Stomach (tissue), 9 donors: Measurements from ENCODE around the gene AP3B1. TPM values are rescaled to one million over a fixed set of nuclear protein-coding genes. Genes with fewer than 3 reads are reported as not detected.

Experiments used
- DNase-seq, 2 donors: peaks; one replicate each; pipeline versions ENCODE4 v3.0.0 to v3.0.0-alpha.2; 2013 to 2019
- H3K27ac ChIP-seq, 5 donors: fragments of 200-600 bp in 4 of 5; sonication (generic) in 4 of 5; one replicate each; pipeline ENCODE4 v1.5.1; 2013 to 2019; ENCODE audit warnings: mild to moderate bottlenecking in 1 of 5, moderate library complexity in 1 of 5
- H3K27me3 ChIP-seq, 3 donors: fragments of 200-600 bp; sonication (generic); one replicate each; pipeline ENCODE4 v1.5.1; 2017 to 2019; ENCODE audit warnings: mixed run types in 1 of 3
- H3K36me3 ChIP-seq, 4 donors: fragments of 200-600 bp; sonication (generic); 1 replicate in 3 of 4; 2 replicates in 1 of 4; pipeline ENCODE4 v1.5.1; 2016 to 2019
- H3K4me1 ChIP-seq, 4 donors: fragments of 200-600 bp; sonication (generic); one replicate each; pipeline ENCODE4 v1.5.1; 2016 to 2019
- H3K4me3 ChIP-seq, 4 donors: fragments of 200-600 bp; sonication (generic) in 3 of 4; one replicate each; pipeline ENCODE4 v1.5.1; 2016 to 2019; ENCODE audit warnings: mild to moderate bottlenecking in 1 of 4
- H3K9me3 ChIP-seq, 4 donors: fragments of 200-600 bp; sonication (generic); one replicate each; pipeline ENCODE4 v1.5.1; 2016 to 2019
- EP300 ChIP-seq: sonication (generic); formaldehyde crosslinking; IDR thresholded peaks from one replicate; pipeline ENCODE4 v1.6.1; 2017; ENCODE audit warnings: antibody characterized with exemption
- POLR2A ChIP-seq, 4 donors: fragments of 450-650 bp; IDR thresholded peaks; one replicate each; pipeline ENCODE4 v1.6.1; 2016; ENCODE audit warnings: antibody characterized with exemption in 4 of 4, control low read depth in 2 of 4, mild to moderate bottlenecking in 1 of 4, moderate library complexity in 1 of 4
- POLR2AphosphoS5 ChIP-seq, 3 donors: sonication (generic); formaldehyde crosslinking; IDR thresholded peaks; one replicate each; pipeline ENCODE4 v1.6.1; 2016; ENCODE audit warnings: antibody characterized with exemption in 3 of 3
- WGBS, 5 donors: extraction: QIAGEN DNeasy Blood & Tissue Kit in 3 of 5; methylation state at CpG; one replicate each; pipeline versions ENCODE4 v1.1.5 to v1.1.7; 2013 to 2018; 5-methylcytosine and 5-hydroxymethylcytosine counted together
- intact Hi-C: fragments of 100-400 bp; cut with DNase I; formaldehyde crosslinking; loops from one replicate; pipeline ENCODE4 v1.15.1; 2023; ENCODE audit warnings: low total_unique reads
- polyA plus RNA-seq, 3 donors: library from polyadenylated mRNA; stranded (reverse); fragments of 200-250 nt; gene quantifications; one replicate each; pipeline ENCODE4 v1.2.3, GENCODE V29; 2013
- total RNA-seq, 5 donors: library from RNA; depleted of rRNA; stranded (reverse); fragments of >200 nt; gene quantifications; one replicate each; pipeline versions ENCODE4 v1.1.0 to v1.2.3, GENCODE V29; 2014 to 2016
- TF ChIP-seq, protein P1 (sequence below), 7 experiments: fragments of 450-650 bp in 4 of 7; fragments of 200-600 bp in 3 of 7; sonication (generic) in 3 of 7; IDR thresholded peaks; one replicate each; pipeline ENCODE4 v1.5.1; 2016 to 2019; ENCODE audit warnings: antibody characterized with exemption in 7 of 7, control low read depth in 2 of 7, mild to moderate bottlenecking in 1 of 7
- donor health status: healthy with polysubstance abuse.
- donor health status: Bipolar disorder and iron deficiency.
- donor health status: healthy.

AP3B1 gene
- total and polyA plus RNA-seq, 8 donors: 15.2 to 81.0 (median 23.5) TPM

DNA sequence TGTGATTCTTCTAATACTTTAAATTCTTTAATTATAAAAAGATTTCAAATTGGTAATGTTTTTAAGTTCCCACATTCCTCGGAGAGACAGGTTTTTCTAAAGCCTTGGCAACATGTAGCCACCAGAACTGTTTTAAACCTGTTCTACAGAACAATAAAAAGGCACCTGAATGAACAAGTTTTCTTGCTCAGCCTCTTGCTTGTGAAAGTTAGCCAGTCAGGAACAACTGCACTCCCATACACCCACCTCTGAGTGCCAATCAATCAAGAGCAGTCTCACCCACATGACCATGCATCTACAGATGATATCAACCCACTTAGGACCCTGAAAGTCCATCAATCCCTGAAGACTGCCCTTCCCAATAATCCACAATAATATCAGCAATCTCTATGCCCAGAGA lies 62.3 kb downstream of the AP3B1 start:
- Histone ChIP-seq H3K4me3 (no peak overlapping the region), H3K4me1 (peaks cover 0 to 28% (median 14%) of the 10 kb centered on the region in 4 donors), H3K36me3 (peaks cover 0 to 2% (median 1%) of the 10 kb centered on the region in 4 donors), H3K27ac (no peak overlapping the region), H3K9me3 (no peaks in the 10 kb centered on the region), H3K27me3 (no peaks in the 10 kb centered on the region)
- WGBS, 5 donors: 70 to 84% (median 81%) methylated on average over 1 of the region's 1 CpG
- intact Hi-C loops: no loop called here
- DNase-seq: no peak
- TF ChIP-seq POLR2AphosphoS5 (IDR thresholded peaks at IDR 0.05) (no peak), EP300 (no peak), POLR2A (IDR thresholded peaks at IDR 0.05) (no peak)
- TF ChIP-seq, protein P1, sequence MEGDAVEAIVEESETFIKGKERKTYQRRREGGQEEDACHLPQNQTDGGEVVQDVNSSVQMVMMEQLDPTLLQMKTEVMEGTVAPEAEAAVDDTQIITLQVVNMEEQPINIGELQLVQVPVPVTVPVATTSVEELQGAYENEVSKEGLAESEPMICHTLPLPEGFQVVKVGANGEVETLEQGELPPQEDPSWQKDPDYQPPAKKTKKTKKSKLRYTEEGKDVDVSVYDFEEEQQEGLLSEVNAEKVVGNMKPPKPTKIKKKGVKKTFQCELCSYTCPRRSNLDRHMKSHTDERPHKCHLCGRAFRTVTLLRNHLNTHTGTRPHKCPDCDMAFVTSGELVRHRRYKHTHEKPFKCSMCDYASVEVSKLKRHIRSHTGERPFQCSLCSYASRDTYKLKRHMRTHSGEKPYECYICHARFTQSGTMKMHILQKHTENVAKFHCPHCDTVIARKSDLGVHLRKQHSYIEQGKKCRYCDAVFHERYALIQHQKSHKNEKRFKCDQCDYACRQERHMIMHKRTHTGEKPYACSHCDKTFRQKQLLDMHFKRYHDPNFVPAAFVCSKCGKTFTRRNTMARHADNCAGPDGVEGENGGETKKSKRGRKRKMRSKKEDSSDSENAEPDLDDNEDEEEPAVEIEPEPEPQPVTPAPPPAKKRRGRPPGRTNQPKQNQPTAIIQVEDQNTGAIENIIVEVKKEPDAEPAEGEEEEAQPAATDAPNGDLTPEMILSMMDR (IDR thresholded peaks at IDR 0.05): no peak

- Histone ChIP-seq H3K36me3 (peaks cover 5 to 53% (median 49%) of the 10 kb centered on the region in 4 donors), H3K9me3 (peaks cover 0 to 11% (median 6%) of the 10 kb centered on the region in 4 donors), H3K27me3 (no peaks in the 10 kb centered on the region), H3K4me3 (no peak overlapping the region), H3K4me1 (peaks cover 0 to 3% (median 0%) of the 10 kb centered on the region in 4 donors), H3K27ac (no peak overlapping the region)
- intact Hi-C loops: no loop called here
- TF ChIP-seq POLR2AphosphoS5 (IDR thresholded peaks at IDR 0.05): no peak
- no peak for TF ChIP-seq EP300
- TF ChIP-seq, protein P1 (IDR thresholded peaks at IDR 0.05): no peak
- no peak for TF ChIP-seq POLR2A (IDR thresholded peaks at IDR 0.05)
- no peak for DNase-seq
These were observed 70.1 kb downstream of the AP3B1 start for GRCh38 chr5:78224358-78224757.

- H3K9me3 ChIP-seq: peaks cover 0 to 11% (median 6%) of the 10 kb centered on the region in 4 donors
- intact Hi-C loops: no loop called here
- H3K4me3 ChIP-seq: no peak overlapping the region
- 80 to 100% (median 86%) methylated on average over 2 of the region's 2 CpGs for WGBS, 5 donors
- no peaks in the 10 kb centered on the region for H3K4me1 ChIP-seq
- peaks cover 5 to 53% (median 45%) of the 10 kb centered on the region in 4 donors for H3K36me3 ChIP-seq
- no peak overlapping the region for H3K27ac ChIP-seq
- H3K27me3 ChIP-seq: no peaks in the 10 kb centered on the region
- DNase-seq: peak in 1 of 2 donors; percentile 17
- TF ChIP-seq POLR2A (IDR thresholded peaks at IDR 0.05) (no peak), EP300 (no peak), POLR2AphosphoS5 (IDR thresholded peaks at IDR 0.05) (no peak)
- TF ChIP-seq, protein P1 (IDR thresholded peaks at IDR 0.05): no peak
These were observed 72.5 kb downstream of the AP3B1 start for GRCh38 chr5:78221964-78222451.

DNA sequence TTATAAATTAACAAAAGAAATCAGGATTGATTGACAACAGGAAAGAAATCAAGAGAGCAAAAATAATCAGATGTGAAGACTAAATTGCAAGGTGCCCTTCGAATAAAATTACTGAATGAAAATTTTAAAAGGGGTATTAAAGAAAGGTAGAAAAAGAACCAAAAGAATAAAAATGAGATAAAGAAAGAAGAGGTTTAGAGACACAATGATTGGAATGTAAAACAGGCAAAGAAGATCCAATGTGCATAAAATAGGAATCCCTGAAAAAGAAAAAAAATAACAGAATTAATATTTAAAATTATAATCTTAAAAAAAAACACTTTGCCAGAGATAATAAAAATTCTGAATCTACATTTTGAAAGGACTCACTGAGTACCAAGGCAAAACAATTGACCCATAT lies 73.0 kb downstream of the AP3B1 start:
- no peak for DNase-seq
- TF ChIP-seq POLR2AphosphoS5 (IDR thresholded peaks at IDR 0.05): no peak
- TF ChIP-seq, protein P1 (IDR thresholded peaks at IDR 0.05): no peak
- TF ChIP-seq POLR2A (IDR thresholded peaks at IDR 0.05): no peak
- no peak for TF ChIP-seq EP300
- Histone ChIP-seq H3K27me3 (no peaks in the 10 kb centered on the region), H3K4me1 (no peaks in the 10 kb centered on the region), H3K9me3 (peaks cover 0 to 11% (median 6%) of the 10 kb centered on the region in 4 donors), H3K4me3 (no peak overlapping the region), H3K27ac (no peak overlapping the region), H3K36me3 (peaks cover 5 to 53% (median 44%) of the 10 kb centered on the region in 4 donors)
- intact Hi-C loops: no loop called here
- WGBS, 5 donors: 97 to 100% (median 98%) methylated on average over 1 of the region's 1 CpG
